GM21447 (cell line): ENCODE results near the gene FOXL3.

ENCODE experiments used
- ATAC-seq: cut with Tn5 transposase; IDR thresholded peaks from one replicate; pipeline ENCODE4 v1.9.1; 2021; ENCODE audit not compliant: unreplicated experiment

FOXL3 gene

GRCh38 chr7:265998-266850 lies 23.7 kb upstream of the FOXL3 start:
- ATAC-seq = no peak

- no peak for ATAC-seq
Observed at GRCh38 chr7:266851-267840, 22.8 kb upstream of the FOXL3 start.

GRCh38 chr7:268991-269390 lies 21.0 kb upstream of the FOXL3 start:
- ATAC-seq = no peak

- no peak for ATAC-seq
Observed at GRCh38 chr7:269721-270120, 20.2 kb upstream of the FOXL3 start.

- ATAC-seq = no peak
Observed at GRCh38 chr7:270351-270983, 19.5 kb upstream of the FOXL3 start.

- no peak for ATAC-seq
Observed at GRCh38 chr7:271266-272107, 18.5 kb upstream of the FOXL3 start.

GRCh38 chr7:272108-272615 lies 17.8 kb upstream of the FOXL3 start:
- no peak for ATAC-seq

- ATAC-seq = no peak
Observed at GRCh38 chr7:272631-273030, 17.3 kb upstream of the FOXL3 start.

GRCh38 chr7:273327-273726 lies 16.6 kb upstream of the FOXL3 start:
- ATAC-seq = no peak

- ATAC-seq = no peak
Observed at GRCh38 chr7:274266-274665, 15.7 kb upstream of the FOXL3 start.

GRCh38 chr7:276230-276835 lies 13.6 kb upstream of the FOXL3 start:
- ATAC-seq = no peak

GRCh38 chr7:277228-277627 lies 12.7 kb upstream of the FOXL3 start:
- ATAC-seq = no peak

- no peak for ATAC-seq
Observed at GRCh38 chr7:278081-278480, 11.9 kb upstream of the FOXL3 start.

GRCh38 chr7:279821-280220 lies 10.1 kb upstream of the FOXL3 start:
- ATAC-seq = no peak

- ATAC-seq = no peak
Observed at GRCh38 chr7:280461-280860, 9.5 kb upstream of the FOXL3 start.

GRCh38 chr7:281637-282036 lies 8.3 kb upstream of the FOXL3 start:
- ATAC-seq = no peak

GRCh38 chr7:282621-283020 lies 7.3 kb upstream of the FOXL3 start:
- ATAC-seq = no peak

- no peak for ATAC-seq
Observed at GRCh38 chr7:284762-285722, 4.9 kb upstream of the FOXL3 start.

GRCh38 chr7:285731-286130 lies 4.2 kb upstream of the FOXL3 start:
- ATAC-seq = no peak
